Endodermal cell (in vitro differentiated cells): ENCODE measurements around the gene LMX1B. TPM values are rescaled to one million over a fixed set of nuclear protein-coding genes. Genes with fewer than 3 reads are reported as not detected.
A peak's percentile ranks its signal among the peaks of the same experiment; 100 is the strongest.

Experiments used
- DNase-seq: peaks from one replicate; pipeline ENCODE4 v3.0.0-alpha.2; 2017
- H3K27ac ChIP-seq: 2 replicates; pipeline ENCODE4 v1.5.1; 2013; ENCODE audit warnings: mild to moderate bottlenecking, low read depth, low read length, moderate library complexity
- H3K27me3 ChIP-seq: 2 replicates; pipeline ENCODE4 v1.6.1; 2013; ENCODE audit warnings: mild to moderate bottlenecking, low read length, moderate library complexity; ENCODE audit not compliant: insufficient read depth, control insufficient read depth, poor library complexity, severe bottlenecking
- H3K36me3 ChIP-seq: 2 replicates; pipeline ENCODE4 v1.7.0; 2013; ENCODE audit warnings: mild to moderate bottlenecking, low read length, moderate library complexity; ENCODE audit not compliant: control insufficient read depth, insufficient read depth
- H3K4me1 ChIP-seq: one replicate; pipeline ENCODE4 v1.7.0; 2013; ENCODE audit warnings: low read length; ENCODE audit not compliant: control insufficient read depth, insufficient read depth
- H3K4me3 ChIP-seq: 2 replicates; pipeline ENCODE4 v1.5.1; 2013; ENCODE audit warnings: mild to moderate bottlenecking, low read length, moderate library complexity
- H3K9ac ChIP-seq: 2 replicates; pipeline ENCODE4 v1.6.1; 2013; ENCODE audit warnings: mild to moderate bottlenecking, low read length, moderate library complexity; ENCODE audit not compliant: poor library complexity, severe bottlenecking; ENCODE audit errors: extremely low read depth
- H3K9me3 ChIP-seq: 2 replicates; pipeline ENCODE4 v1.6.1; 2013; ENCODE audit warnings: mild to moderate bottlenecking, low read length, moderate library complexity; ENCODE audit not compliant: control insufficient read depth
- H3K27ac Mint-ChIP-seq: 2 replicates; pipeline ENCODE4 v1.8.0; 2020; ENCODE audit warnings: mixed read lengths
- H3K27me3 Mint-ChIP-seq: 2 replicates; pipeline ENCODE4 v1.8.0; 2021; ENCODE audit warnings: mild to moderate bottlenecking, mixed read lengths; ENCODE audit not compliant: insufficient read depth
- H3K36me3 Mint-ChIP-seq: 2 replicates; pipeline ENCODE4 v1.8.0; 2020; ENCODE audit warnings: low read depth, mixed read lengths
- H3K4me1 Mint-ChIP-seq: 2 replicates; pipeline ENCODE4 v1.8.0; 2020; ENCODE audit warnings: mixed read lengths
- H3K4me3 Mint-ChIP-seq: 2 replicates; pipeline ENCODE4 v1.8.0; 2020; ENCODE audit warnings: mild to moderate bottlenecking, moderate library complexity, mixed read lengths
- H3K9me3 Mint-ChIP-seq: 2 replicates; pipeline ENCODE4 v1.8.0; 2020; ENCODE audit warnings: mild to moderate bottlenecking, mixed read lengths
- WGBS, 2 experiments: methylation state at CpG; one replicate each; pipeline versions ENCODE4 v1.1.5 to v1.1.7; 2013; ENCODE audit warnings: missing lambda C conversion rate in 2 of 2, mixed read lengths in 1 of 2; ENCODE audit not compliant: insufficient coverage in 1 of 2, insufficient read length in 1 of 2; 5-methylcytosine and 5-hydroxymethylcytosine counted together
- total RNA-seq, 2 donors: library from RNA; stranded (reverse); fragmentation: NEBNext Ultra II Directional in 1 of 2; extraction: Animal tissue kit (Norgen Biotek cat#: 25700) in 1 of 2; gene quantifications; 2 replicates in 1 of 2; 3 replicates in 1 of 2; pipeline ENCODE4 v1.2.1, GENCODE V29; 2021
- TF ChIP-seq, protein P1 (sequence below): fragments of 200-600 bp; sonication (generic); conservative IDR thresholded peaks from 2 replicates; pipeline ENCODE4 v1.5.0; 2021; ENCODE audit warnings: antibody characterized with exemption, mild to moderate bottlenecking

The LMX1B gene
- total RNA-seq, 2 donors from 2014 or later: 11.1 to 11.4 TPM

DNA sequence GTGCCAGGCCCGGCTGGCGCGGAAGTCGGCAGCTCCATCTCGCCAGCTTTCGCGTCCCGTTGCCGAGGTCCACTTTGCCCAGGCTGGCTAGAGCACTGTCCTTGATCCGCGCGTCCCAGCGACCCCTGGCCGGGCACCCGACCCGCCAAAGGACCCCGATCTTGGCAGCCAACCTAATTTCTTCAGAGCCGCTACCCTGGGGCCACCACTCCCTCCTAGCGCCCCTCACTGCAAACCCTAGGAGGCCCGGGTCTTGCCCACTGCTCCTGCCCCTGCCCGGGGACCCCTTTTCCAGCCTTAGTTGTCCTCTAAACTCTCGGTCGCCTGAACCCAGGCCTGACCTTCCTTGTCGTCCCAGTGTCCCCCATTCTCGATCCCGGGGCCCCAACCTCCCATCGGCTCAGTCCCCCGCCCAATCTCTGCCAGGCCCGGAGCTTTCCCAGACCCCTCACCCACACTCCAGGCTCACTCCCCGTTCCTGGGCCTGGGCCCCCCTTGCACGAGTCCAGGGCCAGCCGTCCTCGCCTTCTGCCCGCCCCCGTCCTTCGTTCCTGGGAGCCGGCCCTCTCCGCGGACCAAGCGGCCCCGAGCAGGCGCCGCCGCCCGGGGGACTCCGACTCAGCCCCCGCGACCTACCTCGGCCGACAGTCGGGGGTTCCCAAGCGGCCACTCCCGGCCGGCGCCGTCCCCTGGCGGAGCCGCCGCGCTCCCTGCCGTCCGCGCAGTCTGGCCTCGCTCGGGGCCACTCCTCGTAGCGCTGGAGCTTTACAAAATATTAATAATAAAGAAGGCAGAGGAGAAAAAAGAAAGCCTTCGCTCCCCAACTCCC, 701 bp upstream of the LMX1B start:
- peak; percentile 78 for DNase-seq
- peak overlapping the region; percentile 25 for H3K9ac ChIP-seq
- peak overlapping the region; percentile 73 for H3K4me3 Mint-ChIP-seq

DNA sequence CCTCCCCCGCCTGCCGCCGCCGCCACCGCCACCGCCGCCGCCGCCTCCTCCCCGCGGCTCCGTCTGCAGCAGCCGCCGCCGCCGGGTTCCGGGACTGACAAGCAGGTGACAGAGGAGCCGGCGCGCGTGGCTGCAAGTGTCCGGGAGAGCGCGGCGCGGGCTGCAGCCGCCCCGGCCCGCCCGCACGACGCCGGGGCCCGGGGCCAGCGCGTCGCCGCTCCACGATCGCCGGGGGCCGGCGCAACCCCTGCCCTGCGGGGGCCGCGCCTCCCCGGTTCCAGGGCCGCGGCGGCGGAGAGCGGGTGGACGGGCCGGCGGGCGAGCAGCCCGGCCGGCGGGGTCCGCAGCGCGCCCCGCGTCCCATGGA, 343 bp downstream of the LMX1B start:
- H3K9ac ChIP-seq: no peak overlapping the region
- H3K4me1 ChIP-seq: peaks cover 13% of the 10 kb centered on the region
- peak; percentile 73 for DNase-seq
- no peak overlapping the region for H3K27ac Mint-ChIP-seq
- no peaks in the 10 kb centered on the region for H3K9me3 ChIP-seq
- H3K9me3 Mint-ChIP-seq: no peaks in the 10 kb centered on the region
- no peaks in the 10 kb centered on the region for H3K36me3 Mint-ChIP-seq
- no peaks in the 10 kb centered on the region for H3K36me3 ChIP-seq
- H3K4me3 ChIP-seq: peak overlapping the region; percentile 85
- H3K27me3 Mint-ChIP-seq: peaks cover 85% of the 10 kb centered on the region
- WGBS, 2 experiments: 1% methylated on average over 63 of the region's 64 CpGs; no CpG with 5 or more reads in 1 of the 2 experiments
- H3K27ac ChIP-seq: no peak overlapping the region
- TF ChIP-seq, protein P1, sequence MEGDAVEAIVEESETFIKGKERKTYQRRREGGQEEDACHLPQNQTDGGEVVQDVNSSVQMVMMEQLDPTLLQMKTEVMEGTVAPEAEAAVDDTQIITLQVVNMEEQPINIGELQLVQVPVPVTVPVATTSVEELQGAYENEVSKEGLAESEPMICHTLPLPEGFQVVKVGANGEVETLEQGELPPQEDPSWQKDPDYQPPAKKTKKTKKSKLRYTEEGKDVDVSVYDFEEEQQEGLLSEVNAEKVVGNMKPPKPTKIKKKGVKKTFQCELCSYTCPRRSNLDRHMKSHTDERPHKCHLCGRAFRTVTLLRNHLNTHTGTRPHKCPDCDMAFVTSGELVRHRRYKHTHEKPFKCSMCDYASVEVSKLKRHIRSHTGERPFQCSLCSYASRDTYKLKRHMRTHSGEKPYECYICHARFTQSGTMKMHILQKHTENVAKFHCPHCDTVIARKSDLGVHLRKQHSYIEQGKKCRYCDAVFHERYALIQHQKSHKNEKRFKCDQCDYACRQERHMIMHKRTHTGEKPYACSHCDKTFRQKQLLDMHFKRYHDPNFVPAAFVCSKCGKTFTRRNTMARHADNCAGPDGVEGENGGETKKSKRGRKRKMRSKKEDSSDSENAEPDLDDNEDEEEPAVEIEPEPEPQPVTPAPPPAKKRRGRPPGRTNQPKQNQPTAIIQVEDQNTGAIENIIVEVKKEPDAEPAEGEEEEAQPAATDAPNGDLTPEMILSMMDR: no peak
- H3K27me3 ChIP-seq: peaks cover 92% of the 10 kb centered on the region
- peak overlapping the region; percentile 73 for H3K4me3 Mint-ChIP-seq
- H3K4me1 Mint-ChIP-seq: peaks cover 42% of the 10 kb centered on the region

More for the DNA sequence above, 701 bp upstream of the LMX1B start:
- H3K27me3 Mint-ChIP-seq: peaks cover 87% of the 10 kb centered on the region
- H3K4me3 ChIP-seq: peak overlapping the region; percentile 89
- no peaks in the 10 kb centered on the region for H3K36me3 ChIP-seq
- H3K4me1 ChIP-seq: peaks cover 10% of the 10 kb centered on the region
- peaks cover 92% of the 10 kb centered on the region for H3K27me3 ChIP-seq
- no peaks in the 10 kb centered on the region for H3K36me3 Mint-ChIP-seq
- no peak overlapping the region for H3K27ac Mint-ChIP-seq
- H3K9me3 ChIP-seq: no peaks in the 10 kb centered on the region
- no peaks in the 10 kb centered on the region for H3K9me3 Mint-ChIP-seq
- H3K4me1 Mint-ChIP-seq: peaks cover 35% of the 10 kb centered on the region
- WGBS, 2 experiments: 1% methylated on average over 22 to 67 of the region's 68 CpGs
- TF ChIP-seq, protein P1: peak; percentile 25
- no peak overlapping the region for H3K27ac ChIP-seq

DNA sequence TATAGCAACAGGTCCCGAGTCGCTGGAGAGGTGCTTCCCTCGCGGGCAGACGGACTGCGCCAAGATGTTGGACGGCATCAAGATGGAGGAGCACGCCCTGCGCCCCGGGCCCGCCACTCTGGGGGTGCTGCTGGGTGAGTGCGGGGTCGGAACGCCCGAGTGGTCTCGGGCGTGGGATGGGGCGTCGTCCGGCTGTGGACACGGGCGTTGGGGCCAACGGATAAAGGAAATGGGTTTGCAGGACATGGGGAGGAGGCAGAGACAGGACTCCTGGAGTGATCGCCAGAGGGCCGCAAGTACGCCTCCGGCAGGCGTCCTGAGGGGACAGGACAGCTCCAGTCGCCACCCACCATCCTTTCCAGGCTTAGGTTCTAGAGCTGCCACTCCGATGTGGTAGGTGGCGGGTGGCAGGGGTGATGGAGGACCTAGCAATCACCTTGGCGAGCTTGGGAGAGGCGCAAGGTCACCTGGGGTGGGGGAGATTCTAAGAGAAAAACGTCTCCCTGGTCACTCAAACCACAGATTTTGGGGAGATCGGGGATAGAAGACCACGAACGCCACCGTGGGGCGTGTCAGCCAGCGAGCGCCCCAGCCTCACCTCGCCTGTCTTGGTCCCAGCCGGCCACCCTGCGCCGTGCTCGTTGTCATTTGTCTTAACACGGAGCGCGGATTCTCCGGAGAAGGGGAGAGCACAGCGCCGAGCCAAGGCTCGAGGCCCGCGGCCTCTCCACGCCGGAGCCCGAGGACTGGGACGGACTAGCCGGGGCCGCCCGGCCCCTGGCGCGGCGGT, 922 bp downstream of the LMX1B start:
- peaks cover 18% of the 10 kb centered on the region for H3K4me1 ChIP-seq
- DNase-seq: peak; percentile 81
- H3K4me3 Mint-ChIP-seq: peak overlapping the region; percentile 72
- H3K27ac Mint-ChIP-seq: no peak overlapping the region
- peak overlapping the region; percentile 85 for H3K4me3 ChIP-seq
- peaks cover 92% of the 10 kb centered on the region for H3K27me3 ChIP-seq
- H3K9me3 Mint-ChIP-seq: no peaks in the 10 kb centered on the region
- no peaks in the 10 kb centered on the region for H3K9me3 ChIP-seq
- peaks cover 48% of the 10 kb centered on the region for H3K4me1 Mint-ChIP-seq
- no peaks in the 10 kb centered on the region for H3K36me3 Mint-ChIP-seq
- no peaks in the 10 kb centered on the region for H3K36me3 ChIP-seq
- TF ChIP-seq, protein P1: no peak
- WGBS, 2 experiments: 2 to 3% methylated on average over 28 to 65 of the region's 65 CpGs
- peaks cover 85% of the 10 kb centered on the region for H3K27me3 Mint-ChIP-seq
- no peak overlapping the region for H3K27ac ChIP-seq
- H3K9ac ChIP-seq: no peak overlapping the region
